Stimulated activated CD8-positive, alpha-beta memory T cell treated with anti-CD3 and anti-CD28 coated beads, Interleukin-7, amount 100 ng/mL, for 48 hours (primary cell): ENCODE data around the gene MYBPH.

Source experiments
- DNase-seq, 2 donors: peaks; one replicate each; pipeline ENCODE4 v3.0.0-alpha.2; 2020; ENCODE audit warnings: low read depth in 1 of 2; ENCODE audit errors: extremely low read depth in 1 of 2

MYBPH gene

GRCh38 chr1:203175237-203175826 lies at the start of gene MYBPH:
Gene MYBPH, minus strand, starts transcription at chr1:203175826. Its CDS starts 71 bp downstream, at chr1:203175755.
- DNase-seq: no peak

DNA sequence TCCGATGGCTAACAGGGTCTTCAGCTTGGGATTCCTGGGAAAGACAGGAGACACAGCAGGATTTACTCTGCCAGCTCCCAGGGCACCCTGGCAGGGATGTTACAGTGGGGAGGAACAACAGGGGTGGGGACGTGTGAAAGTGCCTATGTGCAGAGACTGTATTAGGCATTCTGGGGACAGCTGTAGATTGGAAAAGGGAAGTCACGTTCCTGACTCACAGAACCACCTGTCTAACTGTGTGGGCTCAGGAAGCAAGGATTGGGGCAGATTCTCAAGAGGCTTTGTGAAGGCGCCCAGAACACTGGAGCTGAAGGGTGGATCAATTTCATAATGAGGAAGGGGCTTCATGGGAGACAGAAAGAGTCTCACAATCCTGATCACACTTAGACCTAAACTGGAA lies 49.4 kb upstream of the MYBPH start:
- no peak for DNase-seq

GRCh38 chr1:203223012-203223775 lies 47.6 kb upstream of the MYBPH start:
- no peak for DNase-seq

- no peak for DNase-seq
These were observed 44.3 kb upstream of the MYBPH start for GRCh38 chr1:203219934-203220333.

GRCh38 chr1:203219171-203219570 lies 43.5 kb upstream of the MYBPH start:
- DNase-seq: no peak

GRCh38 chr1:203217668-203218067 lies 42.0 kb upstream of the MYBPH start:
- no peak for DNase-seq

GRCh38 chr1:203217139-203217655 lies 41.6 kb upstream of the MYBPH start:
- no peak for DNase-seq

- DNase-seq: peak; percentile 4 to 20
These were observed 40.9 kb upstream of the MYBPH start for GRCh38 chr1:203216274-203217138.

DNA sequence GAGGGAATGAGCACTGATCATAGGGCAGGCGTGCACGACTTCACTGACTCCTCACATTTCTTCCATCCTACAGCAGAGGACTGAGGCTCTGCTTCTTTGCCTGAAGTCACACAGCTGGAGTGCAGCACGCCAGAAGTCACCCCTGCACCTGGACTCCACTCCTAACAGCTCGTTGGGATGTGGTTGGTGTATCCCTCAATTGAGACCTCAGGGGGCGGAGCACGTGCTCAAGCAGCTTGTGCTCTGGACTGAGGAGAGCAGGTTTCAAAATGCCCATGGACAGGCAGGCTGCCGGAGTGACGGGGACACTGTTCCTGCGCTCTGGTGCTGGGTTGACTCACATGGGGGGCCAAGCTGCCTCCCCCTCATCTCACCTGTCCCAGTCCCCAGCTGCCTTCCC lies 39.9 kb upstream of the MYBPH start:
- no peak for DNase-seq

- DNase-seq: no peak
These were observed 39.2 kb upstream of the MYBPH start for GRCh38 chr1:203214871-203215270.

GRCh38 chr1:203213126-203213525 lies 37.5 kb upstream of the MYBPH start:
- DNase-seq: no peak

DNA sequence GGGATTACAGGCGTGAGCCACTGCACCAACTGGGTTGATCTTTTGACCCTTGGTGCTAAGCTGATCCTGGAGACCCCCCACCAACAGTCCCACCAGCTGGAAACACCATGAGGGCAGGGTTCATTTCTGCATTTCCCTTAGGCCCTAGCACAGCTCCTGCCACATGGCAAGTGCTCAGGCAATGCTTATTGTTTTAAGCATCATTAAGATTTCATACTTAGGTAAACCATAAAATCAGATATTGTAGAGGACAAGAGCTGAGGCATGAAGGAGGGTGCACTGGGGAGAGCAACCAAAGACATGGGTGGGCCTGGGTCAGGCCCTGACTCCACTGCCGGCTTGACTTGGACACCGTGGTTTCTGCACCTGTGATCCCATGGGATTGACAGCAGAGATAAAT lies 36.2 kb upstream of the MYBPH start:
- DNase-seq: no peak

DNA sequence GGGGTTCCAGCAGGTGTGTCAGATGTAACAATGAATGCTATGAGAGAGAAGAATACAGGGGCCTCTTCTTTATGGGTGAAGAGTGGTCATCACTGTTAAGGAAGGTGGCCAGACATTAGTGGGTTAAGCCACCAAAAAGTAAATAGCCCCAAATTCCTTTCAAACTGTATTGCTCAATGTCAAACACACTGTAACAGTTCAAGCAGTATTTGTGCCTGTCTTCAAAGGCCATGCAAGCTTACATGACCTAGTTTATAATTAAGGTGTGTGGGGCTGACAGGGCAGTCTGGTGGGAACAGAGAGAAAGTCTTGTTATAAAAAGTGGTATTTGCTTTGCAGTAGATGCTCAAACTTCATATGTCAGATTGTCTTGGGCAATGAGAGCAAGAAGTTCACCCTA lies 35.4 kb upstream of the MYBPH start:
- no peak for DNase-seq

DNA sequence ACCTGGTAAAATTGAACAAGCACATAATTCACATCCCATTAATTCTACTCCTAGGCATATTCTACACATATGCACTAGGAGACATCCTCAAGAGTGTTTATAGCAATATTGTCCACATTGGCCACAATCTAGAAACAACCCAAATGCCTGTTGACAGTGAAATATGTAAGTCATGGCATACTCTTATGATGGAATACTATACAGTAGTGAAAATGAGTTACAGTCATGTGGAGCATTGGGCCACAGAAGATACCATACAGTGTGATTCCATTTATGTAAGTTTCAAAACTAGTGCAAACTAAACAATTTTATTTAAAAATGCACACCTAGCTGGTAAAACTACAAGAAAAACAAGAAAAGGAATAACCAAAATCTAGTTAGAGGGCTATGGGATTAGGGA lies 34.7 kb upstream of the MYBPH start:
- DNase-seq: no peak

DNA sequence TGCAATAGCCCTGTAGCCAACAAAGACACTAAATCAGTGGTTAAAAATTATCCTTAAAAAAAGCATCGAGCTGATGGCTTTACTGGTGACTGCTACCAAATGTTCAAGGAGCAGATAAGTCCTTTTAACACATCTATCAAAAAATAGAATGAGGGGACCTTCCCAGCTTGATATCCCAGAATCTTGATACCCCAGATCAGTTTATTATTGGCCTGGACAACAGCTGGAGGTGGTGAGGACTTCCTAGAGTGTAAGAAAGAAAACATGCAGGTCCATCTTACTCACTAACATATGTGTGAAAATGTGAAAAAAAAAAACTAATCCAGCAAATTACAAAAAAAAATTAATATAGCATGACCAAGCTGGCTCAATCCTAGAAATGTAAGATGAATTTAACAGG lies 32.6 kb upstream of the MYBPH start:
- DNase-seq: no peak

- no peak for DNase-seq
These were observed 32.1 kb upstream of the MYBPH start for GRCh38 chr1:203207751-203208150.

DNA sequence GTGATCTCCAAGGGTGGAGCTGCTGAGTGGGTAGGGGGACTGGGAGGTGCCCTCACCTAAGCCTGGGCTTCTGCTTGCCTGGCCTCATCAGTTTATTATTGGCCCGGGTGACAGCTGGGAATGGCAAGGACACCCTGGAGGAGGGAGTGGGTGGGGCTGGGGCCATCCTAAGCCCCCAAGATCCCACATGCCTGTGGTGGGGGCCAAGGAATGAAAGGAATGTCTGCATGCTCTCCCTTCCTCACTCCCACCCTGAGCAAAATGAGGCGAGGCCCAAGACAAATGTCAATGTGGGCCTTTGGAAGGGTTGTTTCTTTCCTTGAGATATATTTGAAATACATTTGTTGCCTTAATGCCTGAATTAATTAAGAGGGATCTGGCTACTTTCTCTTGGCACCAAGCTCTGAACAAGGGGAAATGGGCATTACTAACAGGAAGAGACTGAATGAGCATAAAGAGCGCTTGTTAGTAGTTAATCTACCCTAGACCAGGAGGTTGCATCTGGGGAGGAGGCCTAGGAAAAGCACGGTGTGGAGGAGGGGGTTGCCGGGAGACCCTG lies 30.6 kb upstream of the MYBPH start:
- no peak for DNase-seq

GRCh38 chr1:203204756-203205155 lies 29.1 kb upstream of the MYBPH start:
- no peak for DNase-seq

GRCh38 chr1:203202431-203203245 lies 27.0 kb upstream of the MYBPH start:
- no peak for DNase-seq

DNA sequence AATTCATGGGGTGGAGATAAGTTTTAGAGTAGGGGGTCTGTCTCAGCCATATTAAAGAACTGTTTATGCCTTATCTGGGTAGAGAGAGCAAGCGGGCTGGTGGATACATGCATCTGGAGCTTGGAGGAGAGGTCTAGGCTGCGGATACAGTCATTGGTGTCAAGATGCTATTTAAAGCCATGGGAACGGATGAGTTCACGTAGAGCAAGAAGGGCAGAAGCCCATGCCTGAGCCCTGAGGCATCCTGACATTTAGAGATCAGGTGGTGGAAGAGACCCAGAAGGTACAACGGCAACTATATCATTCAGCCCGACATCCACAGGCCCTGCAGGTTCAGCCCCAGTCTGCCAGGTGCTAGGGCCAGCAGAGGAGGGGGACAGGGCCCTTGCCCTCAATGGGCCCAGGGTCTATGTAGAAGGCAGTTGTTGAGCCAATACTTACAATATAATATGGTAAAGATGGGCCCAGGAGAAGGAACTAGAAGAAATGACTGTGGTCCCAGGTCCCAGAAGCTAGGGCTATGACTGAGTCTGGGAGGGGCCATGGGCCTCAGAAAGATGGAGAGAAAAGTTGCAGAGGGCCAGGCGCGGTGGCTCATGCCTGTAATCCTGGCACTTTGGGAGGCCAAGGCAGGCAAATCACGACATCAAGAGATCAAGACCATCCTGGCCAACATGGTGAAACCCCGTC lies 26.0 kb upstream of the MYBPH start:
- DNase-seq: no peak
